NCI-H2196 treated with DMSO at 0.1 percent for 48 hours (cell line): ENCODE data around the gene MCF2L2.
A peak's percentile ranks its signal among the peaks of the same experiment; 100 is the strongest.

Source experiments
- DNase-seq: peaks from one replicate; lab custom pipeline; 2025; ENCODE audit not compliant: unreplicated experiment; lab: John Stamatoyannopoulos, UW

The MCF2L2 gene

GRCh38 chr3:183298701-183299153, 129.7 kb downstream of the MCF2L2 start:
- DNase-seq, result peak; percentile 22

DNA sequence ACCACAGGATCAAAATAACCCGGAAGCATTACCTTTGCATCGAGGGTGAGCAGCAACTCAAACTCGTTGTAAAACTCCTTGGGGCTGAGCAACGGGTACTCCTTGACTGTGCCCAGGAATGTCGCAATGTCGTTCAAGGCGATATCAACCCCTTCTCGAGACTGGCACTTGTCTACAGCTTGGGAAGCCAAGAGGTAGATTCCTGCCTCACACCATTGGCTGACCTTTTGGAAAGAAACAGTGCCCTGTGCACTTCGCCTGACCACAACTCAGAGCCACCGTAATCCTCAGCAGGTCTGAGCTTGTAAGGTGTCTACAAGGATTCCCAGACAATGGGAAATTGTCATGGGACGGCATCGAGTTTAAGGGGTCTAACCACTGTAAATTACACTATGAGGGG, 131.5 kb downstream of the MCF2L2 start:
- no peak for DNase-seq

DNA sequence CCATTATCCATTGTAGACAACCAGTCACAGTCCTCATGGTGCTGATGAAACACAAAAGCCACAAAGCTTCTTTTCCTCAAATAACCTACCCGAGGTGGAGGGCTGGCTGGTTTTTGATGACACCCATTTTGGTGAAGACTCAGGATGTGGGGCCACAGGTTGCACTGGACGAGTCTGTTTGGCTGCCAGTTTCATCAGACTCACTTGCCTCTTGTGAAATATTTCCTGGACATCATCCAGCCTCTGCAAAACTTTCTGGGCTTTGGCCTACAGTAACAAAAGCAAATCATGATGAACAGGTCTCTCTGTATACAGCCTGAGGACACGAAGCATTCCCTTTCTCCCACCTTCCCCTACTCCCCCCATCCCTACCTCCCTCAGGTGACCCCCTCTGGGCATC, 133.2 kb downstream of the MCF2L2 start:
- DNase-seq, result no peak

DNA sequence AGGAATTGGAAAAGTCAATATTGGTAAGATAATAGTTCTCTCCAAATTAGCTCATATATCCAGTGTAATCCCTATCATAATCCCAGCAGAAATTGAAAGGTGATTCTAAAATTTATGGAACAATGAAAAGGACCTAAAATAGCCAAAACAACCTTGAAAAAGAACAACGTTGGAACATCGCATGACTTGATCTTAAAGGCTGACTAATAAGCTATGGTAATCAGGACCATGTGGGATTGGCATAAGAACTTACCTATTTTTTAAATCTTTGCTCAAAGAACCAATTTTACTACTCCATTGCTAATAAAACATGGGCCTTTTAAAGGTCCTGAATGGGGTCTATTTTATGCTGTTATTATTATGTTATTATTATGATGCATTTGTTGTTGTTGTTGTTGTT, 134.5 kb downstream of the MCF2L2 start:
- no peak for DNase-seq

- peak; percentile 45 for DNase-seq
Measured at GRCh38 chr3:183291497-183292031, 136.9 kb downstream of the MCF2L2 start.

DNA sequence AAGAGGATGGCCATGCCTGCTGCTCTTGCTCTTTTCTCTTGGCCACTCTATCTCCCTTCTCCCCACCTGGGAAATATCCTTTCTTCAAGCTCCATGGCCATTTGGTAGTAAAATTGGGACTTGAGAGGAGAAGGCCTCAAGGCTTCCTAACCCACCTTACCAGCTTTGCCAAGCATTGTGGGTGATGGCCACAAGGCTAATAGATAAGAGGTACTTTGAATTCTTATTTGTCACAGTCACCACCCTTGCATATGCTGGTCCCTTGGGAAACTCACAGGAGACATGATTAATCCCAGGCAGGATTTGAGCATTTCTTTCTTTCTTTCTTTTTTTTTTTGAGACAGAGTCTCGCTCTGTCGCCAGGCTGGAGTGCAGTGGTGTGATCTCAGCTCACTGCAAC, 138.2 kb downstream of the MCF2L2 start:
- DNase-seq, result no peak

DNA sequence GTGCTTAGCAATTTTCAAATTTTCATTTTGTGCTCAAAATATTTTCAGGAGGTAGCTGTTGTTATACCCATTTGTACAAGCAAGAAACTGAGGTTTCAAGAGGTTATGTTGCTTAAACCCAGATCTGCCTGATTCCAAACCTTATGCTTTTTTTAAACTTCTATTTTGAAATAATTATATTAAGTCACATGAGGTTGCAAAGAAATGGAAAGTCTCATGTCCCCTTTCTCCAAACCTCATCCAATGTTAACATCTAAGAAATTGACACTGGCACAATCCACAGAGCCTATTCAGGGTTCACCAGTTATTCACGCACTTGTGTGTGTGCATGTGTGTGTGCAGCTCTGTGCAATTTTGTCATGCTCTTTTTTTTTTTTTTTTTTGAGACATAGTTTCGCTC, 140.3 kb downstream of the MCF2L2 start:
- no peak for DNase-seq

DNA sequence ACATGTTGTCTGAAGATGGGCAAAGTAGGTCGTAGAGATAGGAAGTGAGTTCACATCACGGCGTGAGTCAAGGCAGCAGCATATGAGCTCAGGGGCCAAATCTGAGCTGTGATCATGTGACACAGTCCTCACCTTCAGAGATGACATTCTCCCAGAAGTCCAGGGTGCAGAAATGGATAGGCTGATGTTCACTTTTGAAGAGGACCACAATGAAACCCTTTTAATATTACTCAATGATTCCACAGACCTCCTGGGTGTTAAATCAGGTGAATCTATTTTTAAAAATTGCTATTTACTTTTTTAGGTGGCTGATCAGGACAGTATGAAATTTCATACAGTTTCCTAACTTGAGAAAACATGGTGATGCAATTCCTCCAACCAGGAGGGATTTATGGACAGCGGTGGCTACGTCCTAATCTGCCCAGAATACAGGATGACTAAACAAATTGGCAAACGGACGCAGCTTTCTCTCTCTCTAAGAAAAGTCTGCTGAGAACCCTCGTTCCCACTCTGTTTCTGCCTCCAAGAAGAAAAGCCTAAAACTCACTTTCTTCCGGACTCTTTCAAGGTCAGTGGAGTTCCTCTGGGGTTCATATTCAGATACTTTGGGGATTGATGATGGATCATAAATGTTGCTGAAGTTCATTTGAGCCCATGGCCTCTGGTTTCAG, 141.0 kb downstream of the MCF2L2 start:
- DNase-seq, result no peak

- DNase-seq, result peak; percentile 96
Measured at GRCh38 chr3:183285828-183286457, 142.5 kb downstream of the MCF2L2 start.

- DNase-seq, result no peak
Measured at GRCh38 chr3:183285318-183285717, 143.1 kb downstream of the MCF2L2 start.

DNA sequence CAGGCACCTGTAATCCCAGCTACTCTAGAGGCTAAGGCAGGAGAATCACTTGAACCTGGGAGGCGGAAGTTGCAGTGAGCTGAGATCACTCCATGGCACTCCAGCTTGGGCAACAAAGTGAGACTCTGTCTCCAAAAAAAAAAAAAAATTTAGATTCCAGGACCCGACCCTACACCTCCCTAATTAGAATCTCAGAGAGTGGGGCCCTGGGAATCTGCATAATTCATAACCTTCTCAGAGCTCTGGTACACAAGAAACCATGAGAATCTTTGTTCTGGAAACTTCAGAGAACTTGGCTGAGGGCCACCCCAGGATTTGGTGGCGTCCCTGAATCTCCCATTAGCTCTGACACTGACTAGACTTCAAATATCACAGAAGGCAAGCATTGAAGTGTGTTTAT, 143.8 kb downstream of the MCF2L2 start:
- DNase-seq, result no peak

- no peak for DNase-seq
Measured at GRCh38 chr3:183283886-183284285, 144.5 kb downstream of the MCF2L2 start.

DNA sequence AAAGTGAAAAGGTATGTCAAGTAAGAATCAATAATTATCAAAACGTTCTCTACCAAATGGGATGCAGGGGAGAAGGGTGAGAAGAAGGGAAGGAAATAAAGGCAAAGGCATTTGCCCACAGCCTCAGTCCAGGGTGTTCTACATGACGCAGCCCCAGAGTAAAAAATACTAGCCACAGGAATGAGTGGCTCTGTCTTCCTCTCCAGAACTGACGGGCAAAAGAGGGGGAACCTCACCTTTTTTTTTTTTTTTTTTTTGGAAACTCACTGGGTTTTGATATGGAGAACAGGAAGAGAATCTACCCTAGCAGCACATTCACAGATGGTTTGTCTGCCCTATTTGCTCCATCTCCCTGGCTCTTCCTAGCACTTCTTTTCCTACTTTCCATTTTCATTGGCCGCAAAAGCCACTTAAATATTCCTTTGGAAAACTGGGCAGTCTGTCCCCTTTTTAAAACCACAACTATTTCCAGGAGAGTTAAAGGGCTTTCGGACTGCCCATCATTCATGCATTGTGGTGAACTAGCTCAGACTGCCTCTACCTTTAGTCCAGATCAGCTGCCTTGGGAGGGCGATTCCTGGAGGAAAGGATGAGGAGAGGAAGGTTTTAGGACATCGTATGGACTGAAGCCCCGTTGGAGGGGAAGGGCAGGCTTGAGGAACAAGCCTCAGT, 147.2 kb downstream of the MCF2L2 start:
- no peak for DNase-seq

DNA sequence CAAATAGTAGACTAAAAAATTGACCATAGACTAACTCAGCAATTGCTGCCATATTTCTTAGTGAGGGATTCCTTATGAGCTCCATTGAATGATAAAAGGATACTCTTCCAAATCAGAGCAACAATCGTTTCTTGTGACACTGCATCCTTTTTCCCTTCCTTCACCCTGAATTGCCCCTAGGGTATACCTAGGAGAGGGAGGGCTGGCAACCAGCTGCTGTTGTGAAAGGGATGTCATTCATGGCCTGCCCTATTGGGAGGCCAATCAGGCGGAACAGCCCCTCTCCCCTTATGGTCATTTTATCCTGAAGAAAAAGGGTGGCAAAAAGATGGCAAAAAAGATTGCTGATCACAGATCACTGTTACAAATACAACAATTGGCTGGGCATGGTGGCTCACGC, 149.0 kb downstream of the MCF2L2 start:
- DNase-seq, result no peak

DNA sequence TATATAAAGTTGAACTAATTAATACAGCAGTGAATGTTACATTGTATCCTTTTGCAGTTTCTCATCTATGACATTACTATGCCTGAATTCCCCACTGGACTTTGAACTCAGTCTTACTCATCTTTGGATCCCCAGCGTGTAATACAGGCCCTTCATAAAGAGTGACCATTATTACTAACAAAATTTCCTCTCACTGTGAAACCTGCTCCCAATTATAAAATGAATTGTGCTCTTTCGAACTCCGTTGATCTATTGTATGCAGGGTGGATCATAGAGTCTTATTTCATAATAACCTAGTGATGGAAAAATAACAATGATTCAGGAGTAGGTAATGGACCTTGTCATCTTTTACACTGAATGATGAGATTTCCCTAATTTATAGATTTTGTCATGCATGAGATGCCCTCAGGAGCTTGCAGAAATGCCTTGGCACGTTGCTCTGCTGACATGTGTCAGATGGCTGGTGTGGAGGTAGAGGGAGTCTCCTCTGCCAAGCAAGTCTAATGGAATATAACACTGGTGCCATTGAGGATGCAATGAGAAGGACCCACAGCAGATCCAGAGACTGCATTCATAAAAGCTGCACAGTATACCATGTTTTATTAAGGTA, 149.8 kb downstream of the MCF2L2 start:
- no peak for DNase-seq

DNA sequence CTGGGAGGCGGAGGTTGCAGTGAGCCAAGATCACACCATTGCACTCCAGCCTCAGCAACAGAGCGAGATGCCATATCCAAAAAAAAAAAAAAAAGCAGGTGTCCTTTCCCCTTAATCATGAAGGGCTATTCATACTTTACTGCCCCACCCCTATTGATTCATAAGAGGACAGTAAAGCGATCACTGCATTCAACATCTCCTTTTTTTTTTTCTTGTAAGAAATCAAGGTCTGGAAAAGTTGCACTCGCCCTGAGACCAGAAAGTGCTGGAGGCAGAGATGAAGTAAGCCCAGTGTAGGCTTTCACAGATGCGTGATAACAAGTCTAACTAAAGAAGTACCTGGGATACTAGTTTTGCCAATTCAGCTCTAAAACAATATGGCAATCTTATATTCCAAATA, 151.2 kb downstream of the MCF2L2 start:
- DNase-seq, result no peak

DNA sequence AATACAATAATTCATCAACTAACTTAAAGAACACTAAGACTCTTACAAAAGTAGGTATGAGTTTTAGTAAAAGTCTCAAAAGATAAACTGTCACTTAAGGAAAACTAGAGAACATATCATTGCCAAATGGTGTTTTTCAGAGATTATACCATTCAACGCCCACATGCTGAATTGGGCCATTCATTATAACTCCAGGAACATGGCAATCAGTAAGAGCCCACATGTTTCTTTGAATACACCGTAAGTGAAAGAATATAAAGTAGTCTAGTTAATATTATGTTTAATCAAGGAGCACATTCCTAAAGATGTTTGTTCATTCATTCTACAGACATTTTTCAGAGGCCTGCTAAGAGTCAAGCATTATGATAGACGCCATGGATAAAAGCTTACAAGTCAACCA, 152.5 kb downstream of the MCF2L2 start:
- DNase-seq, result no peak

GRCh38 chr3:183275418-183275817, 153.0 kb downstream of the MCF2L2 start:
- no peak for DNase-seq

DNA sequence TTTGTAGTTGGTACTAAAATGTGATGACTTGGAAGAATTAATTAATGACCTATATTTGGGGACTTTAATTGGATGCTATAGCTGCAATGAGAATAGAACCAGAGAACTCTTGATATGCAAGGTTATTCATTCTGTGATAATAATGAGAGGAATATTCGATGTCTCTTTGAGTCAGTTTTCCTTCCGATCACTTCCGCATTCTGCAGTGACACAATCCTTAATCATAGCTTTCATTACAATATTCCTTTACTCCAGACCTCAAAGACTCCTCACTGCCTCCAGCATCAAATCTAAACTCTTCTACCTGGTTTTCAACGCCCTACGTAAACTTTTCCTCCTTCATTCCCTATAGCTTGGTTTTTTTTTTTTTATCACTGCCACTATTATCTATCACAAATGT, 153.8 kb downstream of the MCF2L2 start:
- DNase-seq, result no peak

GRCh38 chr3:183272791-183273190, 155.6 kb downstream of the MCF2L2 start:
- DNase-seq, result no peak

DNA sequence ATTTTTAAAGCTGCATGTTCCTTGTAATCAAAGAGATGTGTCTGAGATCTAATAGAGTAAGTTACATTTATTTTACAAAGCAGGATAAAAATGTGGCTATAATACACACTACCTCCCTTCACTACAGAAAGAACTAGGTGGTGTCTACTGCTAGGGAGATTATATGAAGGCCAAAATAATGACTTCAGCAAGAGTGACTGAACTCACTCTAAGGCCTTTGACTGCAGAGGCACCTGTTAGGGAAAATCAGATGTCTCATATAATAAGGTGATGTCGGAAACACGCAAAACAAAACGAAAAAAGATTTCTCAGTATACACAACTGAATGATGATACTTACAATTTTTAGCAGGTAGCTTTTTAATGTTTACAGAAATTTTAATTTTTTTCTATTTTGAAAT, 156.3 kb downstream of the MCF2L2 start:
- DNase-seq, result no peak

GRCh38 chr3:183270344-183270743, 158.1 kb downstream of the MCF2L2 start:
- no peak for DNase-seq
